Osteoblast (primary cell): Measurements from ENCODE around the gene PCED1B. TPM values are rescaled to one million over a fixed set of nuclear protein-coding genes. Genes with fewer than 3 reads are reported as not detected.
"Not testable (repeated sequence)": the region's sequence is repeated elsewhere in the genome, so short reads cannot be mapped to it uniquely, and the experiment has no call there.

Source experiments
- DNase-seq: peaks from one replicate; pipeline ENCODE4 v3.0.0; 2011; ENCODE audit warnings: low spot score, mixed read lengths; ENCODE audit not compliant: insufficient read length; ENCODE audit errors: missing footprints
- H2AFZ ChIP-seq: 2 replicates; pipeline ENCODE4 v1.6.0; 2011; ENCODE audit warnings: mild to moderate bottlenecking, low read length
- H3K27ac ChIP-seq: 2 replicates; pipeline ENCODE4 v1.5.1; 2011; ENCODE audit warnings: mild to moderate bottlenecking, low read depth, low read length, moderate library complexity
- H3K27me3 ChIP-seq: 2 replicates; pipeline ENCODE4 v1.6.0; 2012; ENCODE audit warnings: mild to moderate bottlenecking, control low read depth, inconsistent platforms, low read length, moderate library complexity; ENCODE audit not compliant: insufficient read depth
- H3K36me3 ChIP-seq: 2 replicates; pipeline ENCODE4 v1.5.1; 2011; ENCODE audit warnings: mild to moderate bottlenecking, low read length, control low read depth, moderate library complexity; ENCODE audit not compliant: insufficient read depth
- H3K4me1 ChIP-seq: 2 replicates; pipeline ENCODE4 v1.5.1; 2011; ENCODE audit warnings: mild to moderate bottlenecking, low read length, control low read depth, moderate library complexity; ENCODE audit not compliant: insufficient read depth
- H3K4me2 ChIP-seq: 2 replicates; pipeline ENCODE4 v1.6.0; 2011; ENCODE audit warnings: mild to moderate bottlenecking, low read length; ENCODE audit not compliant: insufficient read depth
- H3K4me3 ChIP-seq: fragments of 200-600 bp; sonication (generic); 3 replicates; pipeline ENCODE4 v1.5.1; 2012; ENCODE audit warnings: mild to moderate bottlenecking, low read length, inconsistent platforms; ENCODE audit not compliant: insufficient read depth
- H3K79me2 ChIP-seq: 2 replicates; pipeline ENCODE4 v1.6.0; 2012; ENCODE audit warnings: mild to moderate bottlenecking, low read length, control low read depth, inconsistent platforms; ENCODE audit not compliant: insufficient read depth
- H3K9me3 ChIP-seq: 2 replicates; pipeline ENCODE4 v1.5.1; 2011; ENCODE audit warnings: low read depth, low read length, control low read depth
- H4K20me1 ChIP-seq: 2 replicates; pipeline ENCODE4 v1.6.0; 2012; ENCODE audit warnings: mild to moderate bottlenecking, low read length, control low read depth; ENCODE audit not compliant: insufficient read depth
- total RNA-seq: library from RNA; depleted of rRNA; stranded (reverse); fragments of >200 nt; gene quantifications from 2 replicates; pipeline ENCODE4 v1.2.3, GENCODE V29; 2012
- TF ChIP-seq, protein P1 (sequence below): IDR thresholded peaks from 2 replicates; pipeline ENCODE4 v1.5.1; 2011; ENCODE audit warnings: mild to moderate bottlenecking, low read depth, low read length, moderate library complexity; ENCODE audit errors: extremely low read depth

PCED1B gene
- total RNA-seq, 1 donor, result 0.36 TPM

DNA sequence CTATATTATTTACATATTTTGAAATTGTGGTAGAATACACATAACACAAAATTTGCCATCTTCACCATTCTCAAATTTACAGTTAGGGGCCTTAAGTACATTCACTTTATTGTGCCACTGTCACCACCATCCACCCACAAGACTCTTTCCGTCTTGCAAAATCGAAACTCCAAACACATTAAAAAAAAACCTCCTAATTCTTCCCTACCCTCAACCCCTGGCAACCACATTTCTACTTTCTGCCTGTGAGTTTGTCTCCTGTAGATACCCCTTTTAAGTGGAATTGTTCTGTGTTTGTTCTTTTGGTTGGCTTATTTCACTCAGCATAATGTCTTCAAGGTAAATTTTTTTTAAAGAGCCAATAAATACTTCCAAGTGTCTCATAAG lies 32.0 kb downstream of the PCED1B start:
- Histone ChIP-seq H3K4me1 (no peaks in the 10 kb centered on the region), H3K36me3 (no peaks in the 10 kb centered on the region), H4K20me1 (no peaks in the 10 kb centered on the region), H3K4me3 (no peak overlapping the region), H3K9me3 (no peaks in the 10 kb centered on the region), H2AFZ (no peak overlapping the region), H3K27ac (no peak overlapping the region), H3K79me2 (no peaks in the 10 kb centered on the region), H3K27me3 (no peaks in the 10 kb centered on the region), H3K4me2 (no peak overlapping the region)
- TF ChIP-seq, protein P1, sequence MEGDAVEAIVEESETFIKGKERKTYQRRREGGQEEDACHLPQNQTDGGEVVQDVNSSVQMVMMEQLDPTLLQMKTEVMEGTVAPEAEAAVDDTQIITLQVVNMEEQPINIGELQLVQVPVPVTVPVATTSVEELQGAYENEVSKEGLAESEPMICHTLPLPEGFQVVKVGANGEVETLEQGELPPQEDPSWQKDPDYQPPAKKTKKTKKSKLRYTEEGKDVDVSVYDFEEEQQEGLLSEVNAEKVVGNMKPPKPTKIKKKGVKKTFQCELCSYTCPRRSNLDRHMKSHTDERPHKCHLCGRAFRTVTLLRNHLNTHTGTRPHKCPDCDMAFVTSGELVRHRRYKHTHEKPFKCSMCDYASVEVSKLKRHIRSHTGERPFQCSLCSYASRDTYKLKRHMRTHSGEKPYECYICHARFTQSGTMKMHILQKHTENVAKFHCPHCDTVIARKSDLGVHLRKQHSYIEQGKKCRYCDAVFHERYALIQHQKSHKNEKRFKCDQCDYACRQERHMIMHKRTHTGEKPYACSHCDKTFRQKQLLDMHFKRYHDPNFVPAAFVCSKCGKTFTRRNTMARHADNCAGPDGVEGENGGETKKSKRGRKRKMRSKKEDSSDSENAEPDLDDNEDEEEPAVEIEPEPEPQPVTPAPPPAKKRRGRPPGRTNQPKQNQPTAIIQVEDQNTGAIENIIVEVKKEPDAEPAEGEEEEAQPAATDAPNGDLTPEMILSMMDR, result no peak
- DNase-seq, result no peak

DNA sequence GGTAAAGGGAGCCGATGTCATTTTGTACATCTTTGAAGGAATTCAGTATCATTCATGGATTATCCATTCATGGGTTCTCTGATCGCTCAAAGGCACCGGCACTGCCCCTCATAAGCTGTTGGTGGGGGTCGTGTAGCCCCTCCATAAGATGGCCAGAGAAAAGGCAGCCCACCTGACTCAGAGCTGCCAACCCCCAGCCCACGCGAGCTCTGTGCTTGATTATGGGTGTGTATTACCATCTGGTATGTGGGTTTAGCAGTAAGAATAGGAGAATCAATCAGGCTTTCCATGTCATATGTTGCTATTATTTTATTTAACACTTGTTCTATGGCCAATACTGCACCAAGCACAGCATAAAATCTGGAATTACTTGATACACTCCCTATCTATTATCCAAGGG lies 32.4 kb downstream of the PCED1B start:
- TF ChIP-seq, protein P1, result no peak
- no peak overlapping the region for H3K4me3 ChIP-seq
- H2AFZ ChIP-seq, result no peak overlapping the region
- H4K20me1 ChIP-seq, result no peaks in the 10 kb centered on the region
- H3K4me2 ChIP-seq, result no peak overlapping the region
- DNase-seq, result no peak
- H3K27me3 ChIP-seq, result no peaks in the 10 kb centered on the region
- H3K27ac ChIP-seq, result no peak overlapping the region
- no peaks in the 10 kb centered on the region for H3K4me1 ChIP-seq
- H3K9me3 ChIP-seq, result no peaks in the 10 kb centered on the region
- no peaks in the 10 kb centered on the region for H3K79me2 ChIP-seq
- no peaks in the 10 kb centered on the region for H3K36me3 ChIP-seq

DNA sequence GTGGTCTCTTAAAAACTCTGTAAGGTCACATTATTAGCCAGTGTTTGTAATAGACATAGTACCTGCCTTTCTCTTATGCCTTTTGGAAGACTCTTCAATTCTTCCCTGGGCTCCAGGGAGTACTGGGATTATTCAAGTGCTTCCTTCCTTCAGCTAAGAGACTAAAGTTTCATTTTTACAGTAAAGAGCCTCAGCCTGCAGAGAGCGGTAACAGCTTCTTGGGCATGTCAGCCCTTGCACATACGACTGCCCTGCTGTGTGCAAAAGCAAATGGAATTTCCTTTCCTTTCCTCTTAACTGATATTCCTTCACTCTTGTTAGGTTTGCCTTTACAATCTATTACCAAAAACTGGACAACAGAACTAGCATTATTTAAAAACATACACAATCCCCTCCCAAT lies 33.3 kb downstream of the PCED1B start:
- no peak overlapping the region for H3K4me3 ChIP-seq
- TF ChIP-seq, protein P1, result no peak
- no peak overlapping the region for H3K27ac ChIP-seq
- H3K4me1 ChIP-seq, result no peaks in the 10 kb centered on the region
- no peak for DNase-seq
- H2AFZ ChIP-seq, result no peak overlapping the region
- no peaks in the 10 kb centered on the region for H3K79me2 ChIP-seq
- H3K36me3 ChIP-seq, result no peaks in the 10 kb centered on the region
- H3K27me3 ChIP-seq, result no peaks in the 10 kb centered on the region
- H3K9me3 ChIP-seq, result no peaks in the 10 kb centered on the region
- no peaks in the 10 kb centered on the region for H4K20me1 ChIP-seq
- H3K4me2 ChIP-seq, result no peak overlapping the region

DNA sequence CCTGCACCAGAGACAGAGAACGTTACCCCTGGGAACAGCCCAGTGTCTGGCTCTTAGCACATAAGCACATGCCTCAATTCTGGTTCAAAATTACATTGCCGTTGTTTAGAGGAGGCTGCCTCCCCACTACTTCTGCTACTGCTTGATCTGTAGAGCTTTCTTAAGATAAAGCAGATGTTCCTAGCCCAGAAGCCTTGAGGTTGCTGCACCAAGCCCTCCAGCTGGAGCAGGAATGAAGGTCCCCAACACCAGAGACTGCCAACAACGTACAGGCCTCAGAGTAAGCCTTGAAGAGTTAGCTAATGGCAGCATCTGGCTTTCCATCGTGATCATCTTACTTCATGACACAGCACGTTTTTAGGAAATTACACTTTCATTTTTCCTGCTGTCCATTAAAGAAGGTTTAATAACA lies 35.1 kb downstream of the PCED1B start:
- Histone ChIP-seq H3K4me2 (no peak overlapping the region), H3K27me3 (no peaks in the 10 kb centered on the region), H4K20me1 (no peaks in the 10 kb centered on the region), H3K27ac (no peak overlapping the region), H3K4me3 (no peak overlapping the region), H3K36me3 (no peaks in the 10 kb centered on the region), H3K9me3 (no peaks in the 10 kb centered on the region), H2AFZ (no peak overlapping the region), H3K79me2 (no peaks in the 10 kb centered on the region), H3K4me1 (no peaks in the 10 kb centered on the region)
- no peak for DNase-seq
- TF ChIP-seq, protein P1, result no peak

DNA sequence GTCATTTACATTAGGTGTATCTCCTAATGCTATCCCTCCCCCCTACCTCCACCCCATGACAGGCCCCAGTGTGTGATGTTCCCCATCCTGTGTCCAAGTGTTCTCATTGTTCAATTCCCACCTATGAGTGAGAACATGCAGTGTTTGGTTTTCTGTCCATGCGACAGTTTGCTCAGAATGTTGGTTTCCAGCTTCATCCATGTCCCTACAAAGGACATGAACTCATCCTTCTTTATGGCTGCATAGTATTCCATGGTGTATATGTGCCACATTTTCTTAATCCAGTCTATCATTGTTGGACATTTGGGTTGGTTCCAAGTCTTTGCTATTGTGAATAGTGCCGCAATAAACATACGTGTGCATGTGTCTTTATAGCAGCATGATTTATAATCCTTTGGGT lies 37.9 kb downstream of the PCED1B start:
- H3K9me3 ChIP-seq, H2AFZ ChIP-seq: not testable (repeated sequence)

More for the DNA sequence above, 37.9 kb downstream of the PCED1B start:
- H3K27me3 ChIP-seq, H3K4me1 ChIP-seq, DNase-seq, H3K4me3 ChIP-seq, H4K20me1 ChIP-seq, H3K4me2 ChIP-seq, H3K36me3 ChIP-seq, H3K27ac ChIP-seq, H3K79me2 ChIP-seq: not testable (repeated sequence)
